Stimulated activated CD4-positive, alpha-beta T cell treated with anti-CD3 and anti-CD28 coated beads, Interleukin-2, amount 100 ng/mL, for 4 hours (primary cell): ENCODE measurements around the gene RFX3.

Experiments used
- DNase-seq: peaks from one replicate; pipeline ENCODE4 v3.0.0-alpha.2; 2020; ENCODE audit warnings: low read depth

RFX3 gene

GRCh38 chr9:3433066-3433465 is 92.7 kb downstream of the RFX3 start:
- DNase-seq: no peak

GRCh38 chr9:3431890-3432289 is 93.9 kb downstream of the RFX3 start:
- no peak for DNase-seq

- no peak for DNase-seq
These were observed 105.9 kb downstream of the RFX3 start for GRCh38 chr9:3419893-3420292.

- no peak for DNase-seq
These were observed 109.9 kb downstream of the RFX3 start for GRCh38 chr9:3415906-3416305.

- no peak for DNase-seq
These were observed 111.8 kb downstream of the RFX3 start for GRCh38 chr9:3413984-3414383.

- no peak for DNase-seq
These were observed 115.3 kb downstream of the RFX3 start for GRCh38 chr9:3410461-3410860.

- DNase-seq: no peak
These were observed 116.3 kb downstream of the RFX3 start for GRCh38 chr9:3409453-3409852.

GRCh38 chr9:3403315-3403714 is 122.5 kb downstream of the RFX3 start:
- DNase-seq: no peak

- no peak for DNase-seq
These were observed 124.4 kb downstream of the RFX3 start for GRCh38 chr9:3401221-3401954.

GRCh38 chr9:3398232-3398648 is 127.6 kb downstream of the RFX3 start:
- DNase-seq: no peak

GRCh38 chr9:3397766-3398165 is 128.0 kb downstream of the RFX3 start:
- no peak for DNase-seq

- DNase-seq: no peak
These were observed 134.4 kb downstream of the RFX3 start for GRCh38 chr9:3391414-3391813.

- DNase-seq: no peak
These were observed 139.0 kb downstream of the RFX3 start for GRCh38 chr9:3386753-3387152.

- DNase-seq: peak; percentile 17
These were observed 139.9 kb downstream of the RFX3 start for GRCh38 chr9:3385871-3386270.

GRCh38 chr9:3371842-3372241 is 154.0 kb downstream of the RFX3 start:
- no peak for DNase-seq

GRCh38 chr9:3370715-3371114 is 155.1 kb downstream of the RFX3 start:
- no peak for DNase-seq

GRCh38 chr9:3367185-3367584 is 158.6 kb downstream of the RFX3 start:
- DNase-seq: no peak

GRCh38 chr9:3361689-3362392 is 164.0 kb downstream of the RFX3 start:
- DNase-seq: no peak

- DNase-seq: no peak
These were observed 164.7 kb downstream of the RFX3 start for GRCh38 chr9:3361116-3361515.

- DNase-seq: no peak
These were observed 165.6 kb downstream of the RFX3 start for GRCh38 chr9:3360245-3360644.

- no peak for DNase-seq
These were observed 166.0 kb downstream of the RFX3 start for GRCh38 chr9:3359778-3360177.

- no peak for DNase-seq
These were observed 166.6 kb downstream of the RFX3 start for GRCh38 chr9:3359048-3359692.

GRCh38 chr9:3348169-3348568 is 177.6 kb downstream of the RFX3 start:
- DNase-seq: no peak
